Suppressor macrophage (primary cell): ENCODE data around the gene GPR176.

ENCODE experiments used
- DNase-seq, 4 experiments: peaks; one replicate each; pipeline ENCODE4 v3.0.0-alpha.2; 2020 to 2022

The GPR176 gene

GRCh38 chr15:39781967-39782302 lies 138.1 kb downstream of the GPR176 start:
- DNase-seq = no peak

GRCh38 chr15:39781147-39781966 lies 138.7 kb downstream of the GPR176 start:
- DNase-seq = peak; percentile 34 to 75 (median 64)

GRCh38 chr15:39778021-39778420 lies 142.0 kb downstream of the GPR176 start:
- no peak for DNase-seq

- no peak for DNase-seq
Observed at GRCh38 chr15:39777496-39777895, 142.6 kb downstream of the GPR176 start.

- DNase-seq = no peak
Observed at GRCh38 chr15:39776068-39776467, 144.0 kb downstream of the GPR176 start.

- peak in 2 of 4 experiments; percentile 5 to 8 for DNase-seq
Observed at GRCh38 chr15:39774688-39775267, 145.3 kb downstream of the GPR176 start.

GRCh38 chr15:39770748-39771689 lies 149.0 kb downstream of the GPR176 start:
- no peak for DNase-seq

GRCh38 chr15:39767921-39768320 lies 152.1 kb downstream of the GPR176 start:
- no peak for DNase-seq

- DNase-seq = no peak
Observed at GRCh38 chr15:39761006-39761405, 159.1 kb downstream of the GPR176 start.

GRCh38 chr15:39756806-39757522 lies 163.1 kb downstream of the GPR176 start:
- DNase-seq = peak; percentile 53 to 89 (median 70)

- DNase-seq = no peak
Observed at GRCh38 chr15:39752991-39753390, 167.1 kb downstream of the GPR176 start.

- DNase-seq = no peak
Observed at GRCh38 chr15:39752246-39752645, 167.8 kb downstream of the GPR176 start.
